Suprapubic skin (tissue), 4 donors: ENCODE measurements around the gene SLC5A3.

Source experiments
- CTCF ChIP-seq, 2 donors: fragments of 200-600 bp in 1 of 2; fragments of 450-650 bp in 1 of 2; sonication (generic) in 1 of 2; IDR thresholded peaks; one replicate each; pipeline ENCODE4 v1.5.1; 2016 to 2019; ENCODE audit warnings: antibody characterized with exemption in 2 of 2, mild to moderate bottlenecking in 1 of 2, moderate library complexity in 1 of 2
- EP300 ChIP-seq: sonication (generic); formaldehyde crosslinking; IDR thresholded peaks from one replicate; pipeline ENCODE4 v1.6.1; 2017; ENCODE audit warnings: antibody characterized with exemption
- POLR2A ChIP-seq, 2 donors: fragments of 450-650 bp; IDR thresholded peaks; one replicate each; pipeline ENCODE4 v1.6.1; 2017; ENCODE audit warnings: antibody characterized with exemption in 2 of 2, mild to moderate bottlenecking in 2 of 2, moderate library complexity in 2 of 2
- POLR2AphosphoS5 ChIP-seq, 3 donors: sonication (generic); formaldehyde crosslinking; IDR thresholded peaks; one replicate each; pipeline ENCODE4 v1.6.1; 2017; ENCODE audit warnings: antibody characterized with exemption in 3 of 3

- TF ChIP-seq CTCF (IDR thresholded peaks at IDR 0.05) (no peak), EP300 (no peak), POLR2AphosphoS5 (IDR thresholded peaks at IDR 0.05) (no peak), POLR2A (IDR thresholded peaks at IDR 0.05) (no peak)
These were observed 1.1 kb downstream of the SLC5A3 start for GRCh38 chr21:34074283-34075090.
